Measurements from ENCODE around the gene PID1. TPM values are rescaled to one million over a fixed set of nuclear protein-coding genes. Genes with fewer than 3 reads are reported as not detected.

PID1 gene
- total RNA-seq, result 10 to 100 TPM; 40.5 to 83.6 (median 67.4) TPM
- polyA plus RNA-seq, result 10 to 100 TPM; 19.7 to 71.5 (median 20.3) TPM

GRCh38 chr2:229270551-229271410, at the start of gene PID1:
PID1 (minus strand) TSS chr2:229271287; CDS start chr2:229271043, 244 bp downstream.
- Histone ChIP-seq H3K36me3 (no peaks in the 10 kb centered on the region), H3K4me3 (peak within 1 kb of the TSS; percentile 44 to 72 (median 68)), H3K4me1 (peaks cover 0 to 22% (median 10%) of the 10 kb centered on the region in 4 donors), H3K27me3 (no peaks in the 10 kb centered on the region), H3K9me3 (no peaks in the 10 kb centered on the region), H3K27ac (peak within 1 kb of the TSS; percentile 70 to 81 (median 78))
- intact Hi-C loops (cut with DNase I), result loop anchor here (10.0 kb wide), 2 partner anchors 144 to 576 kb away; no protein-coding TSS in a partner anchor
- TF ChIP-seq POLR2A (IDR thresholded peaks at IDR 0.05) (peak in 1 of 2 donors; percentile 17), EP300 (IDR thresholded peaks at IDR 0.05) (no peak), POLR2AphosphoS5 (IDR thresholded peaks at IDR 0.05) (peak in 3 of 4 donors; percentile 26 to 70 (median 31))
- 1 to 4% methylated on average over 68 of the region's 68 CpGs for WGBS, 2 donors
- DNase-seq, result peak; percentile 72

GRCh38 chr2:229319558-229319957, 48.5 kb upstream of the PID1 start:
- no peak for DNase-seq
- WGBS, 2 donors, result 92 to 93% methylated on average over 3 of the region's 3 CpGs
- no peak for TF ChIP-seq EP300 (IDR thresholded peaks at IDR 0.05)
- no peak for TF ChIP-seq POLR2AphosphoS5 (IDR thresholded peaks at IDR 0.05)
- no peak for TF ChIP-seq CTCF (IDR thresholded peaks at IDR 0.05)
- no peak for TF ChIP-seq POLR2A (IDR thresholded peaks at IDR 0.05)

GRCh38 chr2:229314117-229314516, 43.0 kb upstream of the PID1 start:
- Histone ChIP-seq H3K36me3 (no peaks in the 10 kb centered on the region), H3K9me3 (no peaks in the 10 kb centered on the region), H3K27me3 (no peaks in the 10 kb centered on the region), H3K4me3 (no peak overlapping the region), H3K4me1 (no peaks in the 10 kb centered on the region), H3K27ac (peak overlapping the region in 3 of 4 donors; percentile 26 to 57 (median 48))
- no peak for TF ChIP-seq CTCF (IDR thresholded peaks at IDR 0.05)
- no peak for TF ChIP-seq POLR2A (IDR thresholded peaks at IDR 0.05)
- TF ChIP-seq POLR2AphosphoS5 (IDR thresholded peaks at IDR 0.05), result no peak
- TF ChIP-seq EP300 (IDR thresholded peaks at IDR 0.05), result no peak
- WGBS, 2 donors, result 63 to 79% methylated on average over 5 of the region's 5 CpGs
- intact Hi-C loops (cut with DNase I), result no loop called here
- no peak for DNase-seq

More at GRCh38 chr2:229319558-229319957, 48.5 kb upstream of the PID1 start:
- no peaks in the 10 kb centered on the region for H3K4me1 ChIP-seq
- no peaks in the 10 kb centered on the region for H3K27me3 ChIP-seq
- H3K9me3 ChIP-seq, result no peaks in the 10 kb centered on the region
- H3K4me3 ChIP-seq, result no peak overlapping the region
- H3K27ac ChIP-seq, result no peak overlapping the region
- no peaks in the 10 kb centered on the region for H3K36me3 ChIP-seq
- intact Hi-C loops (cut with DNase I), result no loop called here

GRCh38 chr2:229313591-229313990, 42.5 kb upstream of the PID1 start:
- Histone ChIP-seq H3K27me3 (no peaks in the 10 kb centered on the region), H3K27ac (peak overlapping the region; percentile 15 to 57 (median 37)), H3K4me1 (no peaks in the 10 kb centered on the region), H3K4me3 (no peak overlapping the region), H3K9me3 (no peaks in the 10 kb centered on the region), H3K36me3 (no peaks in the 10 kb centered on the region)
- no peak for DNase-seq
- intact Hi-C loops (cut with DNase I), result no loop called here
- WGBS, 2 donors, result 73 to 77% methylated on average over 3 of the region's 3 CpGs
- no peak for TF ChIP-seq CTCF (IDR thresholded peaks at IDR 0.05)
- TF ChIP-seq POLR2AphosphoS5 (IDR thresholded peaks at IDR 0.05), result peak in 2 of 4 donors; percentile 28 to 59
- TF ChIP-seq POLR2A (IDR thresholded peaks at IDR 0.05), result no peak
- peak in 1 of 4 donors; percentile 43 for TF ChIP-seq EP300 (IDR thresholded peaks at IDR 0.05)

GRCh38 chr2:229301237-229301636, 30.1 kb upstream of the PID1 start:
- Histone ChIP-seq H3K4me3 (no peak overlapping the region), H3K4me1 (no peaks in the 10 kb centered on the region), H3K9me3 (no peaks in the 10 kb centered on the region), H3K36me3 (no peaks in the 10 kb centered on the region), H3K27ac (peak overlapping the region in 1 of 4 donors; percentile 52), H3K27me3 (no peaks in the 10 kb centered on the region)
- intact Hi-C loops (cut with DNase I), result no loop called here
- 44 to 52% methylated on average over 2 of the region's 2 CpGs for WGBS, 2 donors
- TF ChIP-seq EP300 (IDR thresholded peaks at IDR 0.05), result no peak
- no peak for TF ChIP-seq POLR2AphosphoS5 (IDR thresholded peaks at IDR 0.05)
- TF ChIP-seq CTCF (IDR thresholded peaks at IDR 0.05), result no peak
- no peak for TF ChIP-seq POLR2A (IDR thresholded peaks at IDR 0.05)
- no peak for DNase-seq

Data from sigmoid colon (tissue), 7 donors.